SK-N-SH treated with all-trans-retinoic acid at 6 μM for 48 hours (cell line): ENCODE measurements around the gene ZEB2.

Experiments
- CSDC2 ChIP-seq: fragments of 250-450 bp; sonication (Bioruptor Pico); IDR thresholded peaks from 2 replicates; pipeline ENCODE4 v1.5.0; 2020; ENCODE audit warnings: mild to moderate bottlenecking, moderate library complexity
- TF ChIP-seq, protein P1 (sequence below): fragments of 250-450 bp; sonication (Bioruptor Pico); IDR thresholded peaks from 2 replicates; pipeline ENCODE4 v1.5.1; 2021; ENCODE audit warnings: mild to moderate bottlenecking, moderate library complexity

DNA sequence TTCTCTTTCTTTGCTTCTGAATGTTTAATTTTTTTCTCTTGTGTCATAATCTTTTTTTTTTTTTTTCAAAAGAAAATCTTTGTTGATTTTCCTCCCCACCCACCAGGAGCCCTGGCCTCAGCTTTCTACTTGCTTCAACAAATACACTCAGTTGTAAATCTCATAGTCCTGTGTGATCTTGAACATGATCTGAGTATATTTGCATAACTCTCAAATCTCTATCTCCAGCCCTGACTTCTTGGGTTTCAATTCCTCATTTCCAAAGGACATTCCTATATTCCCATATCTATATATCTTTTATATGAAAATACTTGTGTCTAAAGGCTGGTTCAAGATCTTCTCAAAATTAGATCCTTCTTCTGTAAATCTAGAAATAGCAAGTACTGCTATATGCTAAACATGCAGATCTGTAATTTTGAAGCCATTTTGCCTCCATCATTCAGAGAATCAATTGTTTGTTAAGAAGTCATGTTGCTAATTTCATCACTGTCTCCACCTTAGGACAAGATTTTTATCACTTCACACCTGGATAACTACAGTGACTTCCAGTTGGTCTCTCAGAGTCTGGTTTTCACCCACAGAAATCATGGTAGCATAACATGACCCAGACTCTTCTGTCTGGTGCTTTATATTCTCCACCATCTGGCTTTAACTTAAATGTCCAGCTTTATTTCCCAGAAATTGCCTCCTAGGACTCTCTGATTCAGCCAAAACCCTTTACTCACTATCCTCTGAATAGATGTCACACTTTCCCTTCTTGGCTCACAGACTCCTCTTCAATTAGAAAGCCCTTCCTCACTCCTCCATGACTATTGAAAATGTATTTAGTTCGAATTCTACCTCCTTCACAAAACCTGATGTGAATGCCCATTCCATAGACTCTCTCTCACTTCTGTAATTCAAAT lies 98.1 kb downstream of the ZEB2 start:
- TF ChIP-seq CSDC2 (CRISPR knock-in tag), result no peak
- TF ChIP-seq, protein P1, sequence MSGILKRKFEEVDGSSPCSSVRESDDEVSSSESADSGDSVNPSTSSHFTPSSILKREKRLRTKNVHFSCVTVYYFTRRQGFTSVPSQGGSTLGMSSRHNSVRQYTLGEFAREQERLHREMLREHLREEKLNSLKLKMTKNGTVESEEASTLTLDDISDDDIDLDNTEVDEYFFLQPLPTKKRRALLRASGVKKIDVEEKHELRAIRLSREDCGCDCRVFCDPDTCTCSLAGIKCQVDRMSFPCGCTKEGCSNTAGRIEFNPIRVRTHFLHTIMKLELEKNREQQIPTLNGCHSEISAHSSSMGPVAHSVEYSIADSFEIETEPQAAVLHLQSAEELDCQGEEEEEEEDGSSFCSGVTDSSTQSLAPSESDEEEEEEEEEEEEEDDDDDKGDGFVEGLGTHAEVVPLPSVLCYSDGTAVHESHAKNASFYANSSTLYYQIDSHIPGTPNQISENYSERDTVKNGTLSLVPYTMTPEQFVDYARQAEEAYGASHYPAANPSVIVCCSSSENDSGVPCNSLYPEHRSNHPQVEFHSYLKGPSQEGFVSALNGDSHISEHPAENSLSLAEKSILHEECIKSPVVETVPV (CRISPR knock-in tag), result no peak
